GF-D8 (cell line): Measurements from ENCODE around the gene NRP1.
"Not testable (repeated sequence)": the region's sequence is repeated elsewhere in the genome, so short reads cannot be mapped to it uniquely, and the experiment has no call there.

Experiments
- DNase-seq: peaks from one replicate; lab custom pipeline; 2025; lab: John Stamatoyannopoulos, UW

NRP1 gene

DNA sequence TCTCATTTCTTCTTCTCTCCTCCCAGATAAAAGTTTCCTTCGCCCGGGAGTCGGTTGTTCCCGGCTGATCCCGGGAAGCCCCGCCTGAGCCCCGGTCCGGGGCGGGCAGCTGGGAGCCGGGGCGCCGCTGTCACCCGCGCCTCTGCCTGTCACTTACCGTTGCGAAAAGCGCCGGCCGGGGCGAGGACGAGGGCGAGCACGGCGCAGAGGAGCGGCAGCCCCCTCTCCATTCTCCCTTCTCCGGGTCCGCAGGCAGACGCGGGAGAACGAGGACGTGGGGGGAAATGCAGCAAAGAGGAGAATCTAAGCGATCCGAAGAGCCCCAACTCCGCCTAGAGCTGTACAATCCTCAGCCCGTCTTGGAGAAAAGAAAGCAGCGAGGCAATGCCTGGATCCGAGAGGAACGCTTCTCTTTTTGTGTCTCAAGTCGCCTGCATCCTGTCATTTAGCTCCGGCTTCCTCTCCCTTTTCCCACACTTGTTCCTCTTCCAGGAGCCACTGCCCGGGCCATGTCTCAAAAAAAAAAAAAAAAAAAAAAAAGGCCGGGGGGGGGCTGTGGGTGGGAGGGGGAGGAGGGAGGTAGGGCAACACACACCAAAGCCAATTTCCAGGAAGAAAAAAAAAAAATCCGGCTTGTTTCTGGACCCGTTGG, at the start of gene NRP1:
NRP1 (minus strand) TSS at position 515 of the 652 bp plus-strand sequence; CDS start at position 230, 285 bp downstream.
- no peak for DNase-seq

DNA sequence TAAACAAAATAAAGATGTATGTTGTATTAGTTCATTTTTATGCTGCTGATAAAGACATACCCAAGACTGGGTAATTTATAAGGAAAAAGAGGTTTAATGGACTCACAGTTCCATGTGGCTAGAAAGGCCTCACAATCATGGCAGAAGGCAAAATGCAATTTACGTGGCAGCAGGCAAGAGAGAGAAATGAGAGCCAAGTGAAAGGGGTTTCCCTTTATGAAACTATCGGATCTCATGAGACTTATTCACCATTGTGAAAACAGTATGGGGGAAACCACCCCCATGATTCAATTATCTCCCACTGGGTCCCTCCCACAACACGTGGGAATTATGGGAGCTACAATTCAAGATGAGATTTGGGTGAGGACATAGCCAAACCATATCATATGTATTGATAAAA, 49.7 kb upstream of the NRP1 start:
- not testable (repeated sequence) for DNase-seq

DNA sequence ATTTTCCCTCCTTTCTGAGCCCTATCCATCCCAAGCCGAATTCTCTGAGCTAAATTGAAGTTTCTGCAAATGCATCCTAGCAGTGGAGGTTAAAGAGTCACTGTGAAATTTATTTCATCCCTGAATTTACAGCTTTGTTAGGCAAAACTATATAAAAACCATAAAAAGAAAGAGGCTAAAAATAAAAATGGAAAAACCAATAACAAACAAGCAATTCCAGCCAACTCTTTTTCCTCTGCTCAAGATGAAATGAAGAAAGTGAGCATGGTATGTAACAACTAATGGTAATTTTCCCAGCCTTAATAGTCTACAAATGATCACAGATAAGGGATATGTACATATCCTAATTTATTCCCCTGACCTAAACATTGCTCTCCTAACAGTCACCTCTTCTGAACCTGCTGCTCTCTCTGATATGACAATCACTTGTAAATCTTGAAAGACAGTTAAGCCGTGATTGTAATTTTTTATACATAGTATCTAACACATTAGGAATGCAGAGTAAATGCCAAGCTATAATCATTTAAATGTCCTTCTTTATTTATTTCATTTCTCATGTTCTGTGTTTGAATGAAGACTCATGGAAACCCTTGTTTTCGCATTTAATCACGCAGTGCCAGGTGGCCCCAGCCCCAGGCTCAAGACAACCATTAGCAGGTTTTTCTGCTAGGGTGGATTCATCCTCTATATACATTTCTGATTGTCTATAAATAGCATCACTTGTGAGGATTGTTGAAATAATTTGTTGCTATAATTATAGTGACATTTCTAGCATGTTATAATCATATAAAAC, 48.6 kb upstream of the NRP1 start:
- no peak for DNase-seq

DNA sequence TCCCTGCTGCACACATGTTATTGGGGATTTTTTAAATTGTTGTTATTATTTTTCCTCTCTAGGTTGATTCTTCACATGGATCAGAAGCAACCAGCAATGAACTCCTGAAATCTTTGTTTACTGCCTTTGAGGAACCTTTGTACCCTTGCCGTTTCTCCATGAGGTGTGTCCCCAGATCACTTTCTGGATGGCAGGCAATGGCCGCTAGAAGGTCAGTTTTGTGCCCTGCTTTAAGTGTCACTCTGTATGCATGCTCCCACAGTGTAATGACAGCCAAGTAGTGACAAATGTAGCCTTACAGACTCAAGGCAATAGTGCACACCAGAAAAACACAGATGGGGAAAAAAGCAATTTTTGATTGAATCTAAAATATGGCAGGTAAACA, 47.7 kb upstream of the NRP1 start:
- no peak for DNase-seq

DNA sequence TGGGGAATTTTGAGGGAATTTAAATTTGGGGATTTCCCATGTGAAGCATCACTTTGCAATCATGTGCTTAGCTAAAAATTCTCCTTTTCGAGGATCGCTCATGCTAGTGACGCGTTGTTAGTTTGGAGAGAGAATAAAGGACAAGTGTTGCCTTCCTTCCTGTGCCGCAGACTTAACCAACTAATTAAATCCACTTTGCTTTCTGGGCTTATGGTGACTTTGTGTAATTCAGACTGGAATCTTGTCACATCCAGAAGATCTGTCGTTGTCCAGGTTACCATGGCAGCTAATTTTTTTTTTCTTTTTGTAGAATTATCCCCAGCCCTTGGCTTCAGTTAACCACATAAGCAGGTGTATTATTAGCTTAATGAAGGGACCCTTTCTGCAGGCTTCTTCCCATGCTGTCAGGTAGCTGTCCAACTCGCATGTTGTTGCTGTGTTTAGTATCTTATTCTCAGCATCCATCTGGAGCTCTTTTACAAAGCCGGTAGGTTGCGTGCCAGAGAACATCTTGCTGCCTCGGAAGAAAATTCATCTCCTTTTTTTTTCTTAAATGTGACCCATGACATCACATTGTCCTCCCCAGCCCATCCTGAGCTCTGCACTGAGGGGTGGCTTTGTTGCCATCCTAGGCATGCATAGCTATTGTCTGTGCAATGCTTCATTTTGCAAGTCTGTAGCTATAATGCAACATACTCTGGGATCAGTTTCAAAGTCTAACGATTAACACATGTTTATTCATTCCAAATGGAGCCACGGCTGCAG, 47.2 kb upstream of the NRP1 start:
- DNase-seq = no peak

DNA sequence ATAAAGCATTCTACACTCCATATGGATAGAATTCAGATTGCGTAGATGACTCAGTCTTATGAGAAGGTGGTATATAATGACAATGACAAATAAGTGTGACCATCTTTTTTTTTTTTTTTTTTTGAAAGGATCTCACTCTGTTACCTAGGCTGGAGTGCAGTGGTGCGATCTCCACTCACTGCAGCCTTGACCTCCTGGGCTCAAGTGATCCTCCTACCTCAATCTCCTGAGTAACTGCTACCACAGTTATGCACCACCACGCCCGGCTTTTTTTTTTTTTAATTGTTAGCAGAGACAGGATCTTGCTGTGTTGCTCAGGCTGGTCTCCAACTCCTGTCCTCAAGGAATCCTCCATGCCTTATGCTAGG, 43.2 kb upstream of the NRP1 start:
- no peak for DNase-seq

DNA sequence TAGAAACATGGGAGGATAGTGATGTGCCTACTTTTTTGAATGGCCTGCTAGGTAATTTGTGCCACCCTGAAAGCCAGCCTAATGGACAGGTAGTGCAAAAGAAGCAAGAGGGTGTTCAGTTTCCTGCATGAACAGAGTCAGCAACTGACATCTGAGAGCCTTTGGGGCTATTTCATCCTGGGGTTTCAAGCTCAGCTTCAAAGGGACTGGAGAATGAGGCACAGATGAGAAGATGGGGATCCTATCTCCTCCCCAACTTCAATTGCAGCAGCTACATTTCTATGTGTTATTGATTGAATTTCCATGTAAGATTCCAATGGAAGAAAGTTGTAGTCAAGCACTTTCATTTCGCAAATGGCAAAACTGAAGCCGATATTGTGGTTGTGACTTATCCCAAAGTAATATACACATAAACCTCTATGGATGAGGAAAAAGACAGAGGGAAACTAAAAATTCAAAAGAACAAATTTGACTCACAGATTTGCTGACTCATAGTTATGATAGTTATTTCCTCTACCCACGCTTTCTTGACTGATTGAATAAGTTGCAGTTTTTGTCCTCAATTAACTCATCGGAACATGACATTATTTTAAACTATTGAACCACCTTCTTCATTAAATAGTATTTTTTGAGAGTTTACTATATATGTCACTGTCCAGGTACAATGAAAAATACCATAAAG, 42.6 kb upstream of the NRP1 start:
- DNase-seq = no peak

DNA sequence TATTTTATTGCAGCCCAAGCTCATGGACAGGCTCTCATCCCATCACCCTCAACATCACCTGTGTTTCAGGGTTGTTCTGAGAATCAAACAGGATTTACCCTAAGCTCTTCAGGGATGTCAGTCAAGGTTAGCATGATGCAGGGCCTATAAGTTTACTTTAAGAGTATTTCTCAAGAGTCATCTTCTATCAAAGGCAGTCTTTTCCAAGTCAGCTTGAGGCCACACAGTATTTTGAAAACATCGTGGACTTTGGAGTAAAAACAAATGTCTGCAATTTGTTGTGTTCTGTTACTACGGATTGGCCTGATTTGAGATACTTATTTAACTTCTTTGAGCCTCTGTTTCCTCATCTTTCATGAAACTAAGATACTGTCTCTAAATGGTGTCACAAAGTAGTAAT, 42.0 kb upstream of the NRP1 start:
- no peak for DNase-seq

DNA sequence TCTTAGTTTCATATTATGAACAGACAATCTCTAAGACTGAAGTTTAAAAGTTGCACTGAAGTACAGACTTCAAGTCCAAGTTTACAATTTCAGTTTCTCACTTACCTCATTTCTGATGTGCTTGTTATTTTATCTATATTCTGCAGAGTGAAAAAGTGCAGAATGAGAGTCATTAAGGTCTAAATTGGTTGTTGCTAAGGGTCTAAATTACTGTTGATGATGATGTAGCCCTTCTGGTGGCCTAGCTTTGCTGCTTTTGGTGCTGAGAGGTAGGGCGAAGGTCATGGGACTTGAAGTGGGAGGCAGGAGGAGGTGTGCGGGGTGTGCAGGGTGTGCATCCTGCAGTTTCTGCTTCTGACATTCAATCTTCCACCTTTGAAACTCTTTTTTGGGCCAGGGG, 38.8 kb upstream of the NRP1 start:
- DNase-seq = no peak

DNA sequence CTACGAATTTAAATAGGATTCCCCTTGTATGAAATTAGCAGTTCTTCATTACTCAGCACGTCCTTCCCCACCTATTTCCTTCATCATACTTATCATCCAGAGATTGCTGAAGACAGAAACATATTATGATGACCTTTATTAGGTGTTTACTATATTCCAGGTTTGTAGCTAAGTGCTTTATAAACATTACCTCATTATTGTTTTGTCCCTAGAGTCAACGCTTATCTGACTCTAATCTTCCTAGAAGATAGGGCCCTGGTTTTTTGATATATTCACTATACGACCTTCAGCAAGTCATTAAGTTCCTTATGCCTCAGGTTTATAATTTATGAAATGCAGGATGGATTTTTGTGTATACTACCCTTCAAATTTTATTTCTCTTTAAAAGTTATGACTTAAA, 36.8 kb upstream of the NRP1 start:
- no peak for DNase-seq

DNA sequence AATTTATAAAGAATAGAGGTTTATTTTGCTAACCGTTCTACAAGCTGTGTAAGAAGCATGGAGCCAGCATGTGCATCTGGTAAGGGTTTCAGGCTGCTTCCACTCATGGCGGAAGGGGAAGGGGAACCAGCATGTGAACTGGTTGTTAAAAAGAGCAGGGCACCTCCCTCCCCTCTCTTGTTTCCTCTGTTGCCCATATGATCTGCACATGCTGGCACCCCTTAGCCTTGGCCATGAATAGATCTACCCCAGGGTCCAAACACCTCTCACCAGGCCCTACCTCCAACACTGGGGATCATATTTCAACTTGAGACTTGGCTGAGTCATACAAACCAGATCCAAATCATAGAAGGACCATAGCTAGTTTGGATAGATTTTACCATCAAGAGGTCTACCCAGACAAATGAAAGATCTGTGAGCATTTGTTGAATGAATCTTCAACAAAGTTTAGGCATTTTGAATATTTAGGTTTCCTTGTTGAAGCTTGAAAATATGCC, 36.0 kb upstream of the NRP1 start:
- no peak for DNase-seq

DNA sequence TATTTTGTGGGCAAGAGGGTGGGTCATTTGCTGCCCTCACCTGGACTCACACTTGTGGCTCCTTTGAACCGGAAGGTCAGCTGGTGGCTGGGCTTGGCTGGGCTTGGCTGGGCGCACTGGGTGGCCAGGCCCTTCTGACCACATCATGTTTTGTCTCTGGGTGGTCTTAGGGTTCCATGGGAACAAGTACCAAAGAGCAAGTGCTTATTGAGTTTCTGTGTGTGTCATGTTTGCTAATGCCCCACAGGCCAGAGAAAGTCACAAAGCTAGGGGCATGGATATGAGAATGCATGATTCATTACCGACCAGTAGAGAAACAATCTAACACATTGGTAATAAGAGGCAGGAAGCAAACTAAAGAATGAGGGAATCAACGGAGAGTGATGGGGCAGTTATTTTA, 33.6 kb upstream of the NRP1 start:
- no peak for DNase-seq

DNA sequence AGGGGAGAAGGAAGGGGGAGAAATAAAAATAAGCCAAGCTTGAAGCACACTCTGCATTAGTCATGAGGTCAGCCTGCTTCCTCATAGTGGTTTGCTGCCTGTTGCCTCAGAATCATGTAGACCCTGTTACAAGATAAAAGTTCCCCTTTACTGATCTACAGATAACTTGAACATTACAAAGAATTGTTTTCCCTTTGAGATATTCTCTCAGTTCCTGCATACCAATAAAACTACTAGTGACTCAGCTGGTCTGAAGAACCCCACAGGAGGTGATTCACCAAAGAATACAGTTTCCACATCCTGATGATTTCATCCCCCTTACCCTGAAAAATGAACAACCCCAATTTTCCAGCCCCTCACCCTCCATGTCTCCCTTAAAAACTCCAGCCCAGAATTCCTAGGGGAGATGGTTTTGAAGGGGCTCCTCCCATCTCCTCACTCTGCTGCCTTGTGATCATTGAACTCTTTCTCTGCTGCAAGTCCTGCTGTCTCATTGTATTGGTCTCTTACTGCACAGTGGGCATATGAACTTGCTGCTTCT, 31.5 kb upstream of the NRP1 start:
- DNase-seq = peak; percentile 40

DNA sequence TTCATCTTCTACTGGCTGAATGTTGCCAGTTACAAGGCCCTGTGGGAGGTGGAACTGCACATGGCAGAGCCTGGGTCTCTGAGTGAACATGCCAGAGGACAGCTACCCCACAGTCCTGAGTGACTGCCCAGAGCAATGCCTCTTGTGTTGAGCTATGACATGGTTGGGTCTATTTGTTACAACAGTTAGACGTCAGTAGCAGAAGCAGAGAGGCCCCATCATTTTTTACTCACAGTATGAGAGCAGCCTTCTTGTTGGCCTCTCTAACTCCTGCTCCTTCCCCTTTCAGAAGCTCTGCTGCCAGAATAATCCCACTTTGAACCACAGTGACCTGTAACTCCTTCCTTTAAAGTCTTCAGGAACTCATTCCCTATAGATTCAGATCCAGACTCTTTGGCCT, 30.8 kb upstream of the NRP1 start:
- DNase-seq = no peak

DNA sequence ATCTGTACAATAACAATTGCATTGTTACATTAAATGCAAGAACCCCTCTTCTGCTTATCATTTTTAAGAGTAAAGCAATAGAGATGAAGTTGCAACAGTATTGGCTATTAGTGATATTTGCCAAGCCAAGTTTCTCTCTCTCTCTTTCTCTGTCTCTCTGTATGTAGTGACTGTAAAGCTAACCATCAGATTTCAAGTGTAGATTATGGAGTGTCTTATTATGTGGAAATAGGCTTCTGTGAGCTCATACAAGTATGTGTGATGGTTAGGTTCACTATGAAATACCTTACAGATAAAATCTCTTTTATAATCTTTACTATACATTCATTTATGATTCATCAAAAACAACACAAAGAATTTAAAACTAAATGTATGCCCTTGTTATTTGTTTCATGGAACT, 28.6 kb upstream of the NRP1 start:
- DNase-seq = no peak

DNA sequence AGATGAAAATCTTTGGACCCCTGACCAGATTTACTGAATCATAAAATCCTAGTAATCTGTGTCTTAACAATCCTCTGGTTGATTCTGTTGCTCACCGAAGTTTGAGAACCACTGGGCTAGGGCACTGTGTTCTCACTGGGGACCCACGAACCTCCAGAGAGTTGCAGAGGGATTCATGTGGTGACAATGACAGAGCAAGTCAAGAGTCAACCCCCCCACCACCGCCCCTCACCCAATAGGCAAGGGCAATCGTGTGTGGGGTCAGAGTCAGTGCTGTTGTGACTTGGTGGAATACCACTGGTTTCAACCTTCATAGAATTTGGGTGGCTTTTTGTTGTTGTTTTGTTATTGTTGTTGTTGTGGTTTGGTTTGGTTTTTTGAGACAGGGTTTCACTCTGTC, 23.5 kb upstream of the NRP1 start:
- DNase-seq = no peak

DNA sequence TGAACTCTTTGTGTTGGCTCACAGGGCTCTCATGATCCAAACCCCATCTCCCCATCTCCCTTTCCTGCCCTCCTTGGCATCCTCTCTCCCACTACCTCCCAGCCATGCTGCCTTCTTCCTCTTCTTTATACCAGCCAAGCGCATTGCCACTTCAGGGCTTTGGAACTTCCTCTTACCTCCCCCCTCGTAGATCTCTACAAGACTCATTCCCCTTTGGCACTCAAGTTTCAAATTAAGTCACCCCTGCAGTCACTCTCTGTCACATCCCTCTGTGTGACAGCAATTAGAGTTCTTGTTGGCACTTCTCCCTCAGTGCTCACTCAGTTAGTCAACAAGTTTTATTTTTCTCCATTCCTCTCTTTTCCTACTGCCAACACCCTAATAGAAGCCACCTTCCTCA, 20.8 kb upstream of the NRP1 start:
- DNase-seq = no peak

DNA sequence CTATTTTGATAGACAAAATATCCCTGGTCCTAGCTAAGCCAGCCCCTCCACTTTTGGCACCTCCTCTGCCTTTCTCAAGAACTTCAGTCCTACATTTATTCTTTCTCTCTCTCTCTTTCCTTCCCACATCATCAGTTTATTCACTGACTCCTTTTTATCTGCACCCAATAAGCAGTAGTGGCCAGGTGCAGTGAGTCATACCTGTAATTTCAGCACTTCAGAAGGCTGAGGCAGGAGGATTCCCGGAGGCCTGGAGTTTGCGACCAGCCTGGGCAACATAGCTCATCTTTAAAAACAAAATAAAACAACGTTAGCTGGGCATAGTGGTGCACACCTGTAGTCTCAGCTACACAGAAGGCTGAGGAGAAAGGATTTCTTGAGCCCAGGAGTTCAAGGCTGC, 19.4 kb upstream of the NRP1 start:
- DNase-seq = no peak

DNA sequence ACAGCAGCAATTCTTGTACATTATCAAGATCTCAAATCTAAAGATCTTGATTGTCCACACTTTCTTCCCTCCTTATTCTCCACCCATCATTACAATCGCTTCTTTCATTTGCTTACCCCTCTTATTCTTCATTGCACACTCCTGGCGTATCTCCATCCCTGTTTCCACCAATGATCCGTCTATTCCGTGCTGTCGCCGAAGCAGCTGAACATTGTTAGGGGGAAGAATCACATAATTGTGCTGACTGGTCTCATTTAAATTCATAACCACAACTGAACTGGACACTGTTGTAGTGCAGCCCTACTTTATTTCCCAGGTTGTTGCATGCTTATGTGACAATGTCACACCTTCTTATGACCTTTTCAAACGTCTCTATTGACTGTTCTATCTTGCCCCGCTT, 18.9 kb upstream of the NRP1 start:
- DNase-seq = no peak

DNA sequence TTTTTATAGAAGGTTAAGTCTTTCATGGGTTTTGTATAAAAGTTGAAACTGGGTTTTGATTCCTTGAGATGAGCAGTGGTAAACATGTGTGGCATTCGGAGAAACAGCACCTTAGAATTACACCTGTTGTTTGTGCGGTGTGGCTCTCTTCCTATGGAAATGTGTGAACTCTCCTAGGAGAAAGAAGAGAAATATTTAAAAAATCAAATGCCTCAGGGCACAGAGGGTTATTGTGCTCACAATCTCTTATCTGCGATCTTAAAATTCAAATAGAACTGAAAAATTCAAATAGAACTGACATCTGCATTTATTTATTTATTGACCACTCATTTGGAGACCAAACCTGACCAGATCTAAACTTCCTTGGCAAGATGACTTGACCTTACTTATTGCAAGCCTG, 18.1 kb upstream of the NRP1 start:
- DNase-seq = no peak

DNA sequence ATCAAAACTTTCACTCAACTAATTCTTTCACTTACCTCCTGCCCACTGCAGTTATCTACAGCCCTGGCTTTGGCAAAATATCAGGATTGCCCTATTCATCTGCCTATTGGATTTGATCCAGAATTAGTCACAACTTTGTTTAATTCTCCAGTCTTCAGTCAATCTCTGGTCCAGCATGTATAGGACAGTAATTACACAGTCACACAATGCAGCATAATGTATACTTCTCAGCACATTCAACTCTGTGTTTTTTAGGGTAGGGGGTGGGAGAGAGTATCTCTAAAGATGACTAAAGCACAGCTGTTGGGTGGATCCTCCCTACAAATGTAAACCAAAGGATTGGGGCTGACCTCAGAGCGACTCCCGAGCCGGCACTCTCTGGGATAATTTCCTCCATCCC, 17.7 kb upstream of the NRP1 start:
- no peak for DNase-seq

DNA sequence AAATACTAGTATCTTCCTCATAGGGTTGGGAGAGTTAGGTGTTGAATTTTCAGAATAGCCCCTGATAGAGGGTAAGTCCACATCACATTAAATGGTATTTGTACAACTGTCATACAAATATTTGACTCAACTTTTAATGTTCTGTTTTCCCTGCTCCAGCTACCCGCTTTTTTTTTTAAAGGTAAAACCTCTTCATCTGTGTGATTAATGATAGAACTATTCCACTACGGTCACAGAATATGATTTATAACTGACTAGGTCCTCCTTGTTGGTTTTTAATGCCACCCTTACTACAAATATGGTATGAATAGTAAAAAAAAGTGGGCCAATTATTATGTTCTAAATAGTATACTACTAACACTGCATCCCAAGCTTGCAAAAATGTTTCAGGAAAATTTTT, 15.6 kb upstream of the NRP1 start:
- no peak for DNase-seq
